Heart right ventricle (tissue), 16 donors: ENCODE data around the gene SCARF1. TPM values are rescaled to one million over a fixed set of nuclear protein-coding genes. Genes with fewer than 3 reads are reported as not detected.
A peak's percentile ranks its signal among the peaks of the same experiment; 100 is the strongest.

ENCODE experiments used
- ATAC-seq, 8 donors: fragments of 200-7000 bp; cut with Tn5 transposase; one replicate each; pipeline ENCODE4 v1.9.1; 2020; ENCODE audit warnings: mild to moderate bottlenecking in 8 of 8, moderate library complexity in 8 of 8, moderate number of reproducible peaks in 1 of 8
- DNase-seq, 2 donors: peaks; one replicate each; pipeline ENCODE4 v3.0.0-alpha.2; 2020
- H3K27ac ChIP-seq, 10 donors: fragments of 200-600 bp; sonication (generic) in 2 of 10; one replicate each; pipeline versions ENCODE4 v1.5.0 to v1.8.0; 2020 to 2022; ENCODE audit warnings: mild to moderate bottlenecking in 3 of 10
- H3K27me3 ChIP-seq, 7 donors: fragments of 200-600 bp; one replicate each; pipeline ENCODE4 v1.8.0; 2021 to 2022; ENCODE audit warnings: mild to moderate bottlenecking in 2 of 7
- H3K36me3 ChIP-seq, 9 donors: fragments of 200-600 bp; sonication (generic) in 1 of 9; one replicate each; pipeline versions ENCODE4 v1.5.0 to v1.8.0; 2020 to 2022; ENCODE audit warnings: mild to moderate bottlenecking in 2 of 9
- H3K4me1 ChIP-seq, 9 donors: fragments of 200-600 bp; sonication (generic) in 1 of 9; one replicate each; pipeline versions ENCODE4 v1.5.0 to v1.8.0; 2020 to 2022; ENCODE audit warnings: mild to moderate bottlenecking in 4 of 9
- H3K4me3 ChIP-seq, 10 donors: fragments of 200-600 bp; sonication (generic) in 2 of 10; one replicate each; pipeline versions ENCODE4 v1.5.0 to v1.8.0; 2020 to 2022; ENCODE audit warnings: mild to moderate bottlenecking in 7 of 10, moderate library complexity in 2 of 10
- H3K9me3 ChIP-seq, 11 donors: fragments of 200-600 bp in 10 of 11; sonication (generic) in 2 of 11; one replicate each; pipeline versions ENCODE4 v1.5.0 to v1.8.0; 2013 to 2022; ENCODE audit warnings: mild to moderate bottlenecking in 2 of 11, control low read depth in 1 of 11, moderate library complexity in 1 of 11
- WGBS, 2 donors: extraction: QIAGEN DNeasy Blood & Tissue Kit; methylation state at CpG; one replicate each; pipeline ENCODE4 v1.1.7; 2013; ENCODE audit warnings: inconsistent platforms in 1 of 2; 5-methylcytosine and 5-hydroxymethylcytosine counted together
- intact Hi-C, 10 donors: fragments of 100-400 bp; cut with DNase I; formaldehyde crosslinking; loops; one replicate each; pipeline versions ENCODE4 v1.11.1 to v1.14.2; 2022
- polyA plus RNA-seq, 2 donors: library from polyadenylated mRNA; stranded (reverse); fragments of 200-250 nt; gene quantifications; one replicate each; pipeline ENCODE4 v1.2.3, GENCODE V29; 2013
- total RNA-seq, 10 donors: library from RNA; stranded (reverse); fragmentation: NEBNext Ultra II Directional in 3 of 10; extraction: Animal tissue kit (Norgen Biotek cat#: 25700) in 3 of 10; gene quantifications; one replicate each; pipeline versions ENCODE4 v1.2.1 to v1.2.4, GENCODE V29; 2021 to 2023
- TF ChIP-seq, protein P1 (sequence below), 9 donors: fragments of 200-600 bp; sonication (generic) in 2 of 9; IDR thresholded peaks; one replicate each; pipeline versions ENCODE4 v1.5.0 to v1.8.0; 2021 to 2022; ENCODE audit warnings: antibody characterized with exemption in 9 of 9, mild to moderate bottlenecking in 5 of 9, moderate library complexity in 1 of 9
- donor health status: Arrhythmogenic right ventricular cardiomyopathy.
- donor health status: ischemic (EF 13 %, LVEDD 7.1; RV severe dilation, severe dysfunction).
- donor health status: healthy with polysubstance abuse.
- donor health status: DM: no; HTN: yes; CAD: no.
- donor health status: DM: no; HTN: no; CAD: no.
- donor health status: ischemic (EF 25% LVEDD 6.9; RV normal size, moderate dysfunction).
- donor health status: ischemic (EF 25% LVEDD 5.7; RV mildly dilated, moderate dysfunction).
- donor health status: healthy.
- donor health status: DM: yes; HTN: yes; CAD: no.
- donor health status: Ischemic cardiomyopathy.
- donor health status: ischemic (EF 35%, LVEDD 5.7; RV mildly dilated, moderate dysfunction).
- donor health status: nonischemic (EF 11% LVEDD 7.7; RV severe dilation, severe dysfunction).
- donor health status: DM: yes; HTN: yes; CAD: no.
- donor health status: PGD.
- donor health status: ischemic (EF 29% LVEDD 5.4; RV normal size, mild dysfunction).
- donor health status: nonischemic (EF 23%, LVEDD 6.1; RV moderate dilation, normal function).

The SCARF1 gene
- total and polyA plus RNA-seq, 12 donors, result 7.6 to 22.6 (median 13.2) TPM

DNA sequence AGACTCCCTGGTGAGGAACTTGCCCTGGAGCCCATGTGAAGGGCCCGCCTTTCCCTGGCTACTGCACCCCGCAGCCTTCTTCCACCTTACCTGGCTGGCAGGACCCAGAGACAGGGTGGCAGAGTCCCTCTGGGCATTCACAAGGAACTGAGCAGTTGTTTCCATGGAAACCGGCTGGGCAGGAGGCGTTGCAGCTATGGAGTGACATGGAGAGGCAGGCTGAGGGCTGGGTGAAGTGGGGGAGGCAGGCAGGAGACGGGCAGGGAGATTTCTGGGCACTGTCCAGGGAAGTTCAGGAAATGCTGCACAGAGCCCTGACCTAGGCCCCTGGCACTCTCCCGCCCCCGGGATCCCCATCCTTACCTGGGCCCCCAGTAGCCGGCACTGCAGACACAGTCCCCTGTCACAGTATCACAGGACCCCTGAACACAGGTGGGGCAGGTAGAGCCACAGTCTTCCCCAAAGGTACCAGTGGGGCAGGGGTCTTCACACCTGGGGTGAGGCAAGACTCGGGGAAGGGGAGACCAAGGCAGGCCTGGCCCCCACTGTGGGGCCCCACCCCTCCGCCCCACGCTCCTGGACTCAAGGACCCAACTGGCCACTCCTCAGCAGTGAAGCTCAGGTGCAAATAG, 5.9 kb downstream of the SCARF1 start:
- TF ChIP-seq, protein P1, sequence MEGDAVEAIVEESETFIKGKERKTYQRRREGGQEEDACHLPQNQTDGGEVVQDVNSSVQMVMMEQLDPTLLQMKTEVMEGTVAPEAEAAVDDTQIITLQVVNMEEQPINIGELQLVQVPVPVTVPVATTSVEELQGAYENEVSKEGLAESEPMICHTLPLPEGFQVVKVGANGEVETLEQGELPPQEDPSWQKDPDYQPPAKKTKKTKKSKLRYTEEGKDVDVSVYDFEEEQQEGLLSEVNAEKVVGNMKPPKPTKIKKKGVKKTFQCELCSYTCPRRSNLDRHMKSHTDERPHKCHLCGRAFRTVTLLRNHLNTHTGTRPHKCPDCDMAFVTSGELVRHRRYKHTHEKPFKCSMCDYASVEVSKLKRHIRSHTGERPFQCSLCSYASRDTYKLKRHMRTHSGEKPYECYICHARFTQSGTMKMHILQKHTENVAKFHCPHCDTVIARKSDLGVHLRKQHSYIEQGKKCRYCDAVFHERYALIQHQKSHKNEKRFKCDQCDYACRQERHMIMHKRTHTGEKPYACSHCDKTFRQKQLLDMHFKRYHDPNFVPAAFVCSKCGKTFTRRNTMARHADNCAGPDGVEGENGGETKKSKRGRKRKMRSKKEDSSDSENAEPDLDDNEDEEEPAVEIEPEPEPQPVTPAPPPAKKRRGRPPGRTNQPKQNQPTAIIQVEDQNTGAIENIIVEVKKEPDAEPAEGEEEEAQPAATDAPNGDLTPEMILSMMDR (IDR thresholded peaks at IDR 0.05), result no peak
- WGBS, 2 donors, result 76 to 82% methylated on average over 11 of the region's 11 CpGs
- Histone ChIP-seq H3K27me3 (no peaks in the 10 kb centered on the region), H3K36me3 (peaks cover 0 to 68% (median 15%) of the 10 kb centered on the region in 9 donors), H3K27ac (peak overlapping the region in 3 of 10 donors; percentile 4 to 44 (median 41)), H3K4me1 (peaks cover 9 to 34% (median 16%) of the 10 kb centered on the region in 9 donors), H3K4me3 (no peak overlapping the region), H3K9me3 (no peaks in the 10 kb centered on the region)
- DNase-seq (no peak), ATAC-seq (peak in 1 of 8 donors; percentile 7)
- intact Hi-C loops, result loop anchor here in 3 of 10 donors (5.0 to 10.0 kb wide), 3 partner anchors 67 to 385 kb away; no protein-coding TSS in a partner anchor

DNA sequence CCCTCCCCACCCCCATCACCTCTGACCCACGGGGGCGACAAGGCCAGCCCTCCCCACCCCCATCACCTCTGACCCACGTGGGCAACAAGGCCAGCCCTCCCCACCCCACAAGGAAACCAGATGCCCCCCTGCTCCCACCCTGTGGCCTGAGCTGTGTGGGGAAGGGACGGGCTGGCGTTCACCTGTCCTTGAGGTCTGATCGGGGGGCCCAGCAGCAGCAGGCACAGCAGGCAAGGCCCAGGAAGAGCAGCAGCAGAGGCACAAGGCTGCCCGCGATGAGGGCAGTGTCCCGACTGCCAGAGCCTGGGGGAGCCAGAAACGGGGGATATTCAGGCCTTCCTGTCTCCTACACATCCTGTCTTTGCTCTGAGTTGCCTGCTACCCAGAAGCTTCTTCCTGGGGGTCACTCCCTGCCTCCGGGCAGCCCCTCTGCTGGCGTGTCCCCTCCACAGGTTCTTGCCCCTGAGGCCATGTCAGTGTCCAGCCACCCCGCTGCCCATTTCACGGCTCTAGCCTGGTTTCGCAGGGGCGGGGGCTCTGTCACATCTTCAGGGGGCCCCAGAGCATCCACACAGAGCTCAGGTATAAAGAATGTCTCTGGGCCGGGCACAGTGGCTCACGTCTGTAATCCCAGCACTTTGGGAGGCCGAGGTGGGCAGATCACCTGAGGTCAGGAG, 6.8 kb downstream of the SCARF1 start:
- DNase-seq, result no peak
- Histone ChIP-seq H3K9me3 (no peaks in the 10 kb centered on the region), H3K36me3 (peaks cover 0 to 77% (median 15%) of the 10 kb centered on the region in 9 donors), H3K27ac (no peak overlapping the region), H3K4me1 (peaks cover 1 to 29% (median 7%) of the 10 kb centered on the region in 9 donors), H3K4me3 (no peak overlapping the region), H3K27me3 (no peaks in the 10 kb centered on the region)
- WGBS, 2 donors, result 76 to 80% methylated on average over 19 of the region's 19 CpGs
- intact Hi-C loops, result no loop called here
- peak in 3 of 8 donors; percentile 2 to 11 (median 6) for ATAC-seq
- TF ChIP-seq, protein P1 (IDR thresholded peaks at IDR 0.05), result no peak

DNA sequence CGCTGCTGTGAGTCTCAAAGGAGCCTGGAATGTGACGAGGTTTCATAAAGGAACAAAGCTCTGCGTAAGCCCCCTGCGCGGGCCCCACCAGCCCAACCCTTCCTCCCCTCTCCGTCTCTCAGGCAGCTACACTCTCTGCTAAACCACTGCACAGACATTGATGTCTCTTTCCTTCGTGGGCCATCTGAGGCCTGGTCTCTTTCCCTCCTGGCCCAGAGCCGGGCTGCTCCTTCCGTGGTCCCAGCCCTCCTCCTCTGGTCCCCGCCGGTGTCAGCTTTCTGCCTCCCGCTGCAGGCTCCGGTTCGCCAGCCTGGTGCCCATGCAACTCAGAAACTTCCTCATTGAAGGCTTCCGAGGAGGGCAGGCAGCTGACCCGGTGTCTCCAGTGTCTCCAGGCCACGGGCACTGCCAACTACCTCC, 7.4 kb downstream of the SCARF1 start:
- peaks cover 0 to 83% (median 15%) of the 10 kb centered on the region in 9 donors for H3K36me3 ChIP-seq
- no peak overlapping the region for H3K4me3 ChIP-seq
- intact Hi-C loops, result no loop called here
- no peaks in the 10 kb centered on the region for H3K9me3 ChIP-seq
- H3K4me1 ChIP-seq, result peaks cover 0 to 28% (median 6%) of the 10 kb centered on the region in 9 donors
- 76 to 83% methylated on average over 17 of the region's 17 CpGs for WGBS, 2 donors
- peak overlapping the region in 1 of 10 donors; percentile 11 for H3K27ac ChIP-seq
- ATAC-seq (no peak), DNase-seq (no peak)
- no peaks in the 10 kb centered on the region for H3K27me3 ChIP-seq
- TF ChIP-seq, protein P1 (IDR thresholded peaks at IDR 0.05), result no peak

DNA sequence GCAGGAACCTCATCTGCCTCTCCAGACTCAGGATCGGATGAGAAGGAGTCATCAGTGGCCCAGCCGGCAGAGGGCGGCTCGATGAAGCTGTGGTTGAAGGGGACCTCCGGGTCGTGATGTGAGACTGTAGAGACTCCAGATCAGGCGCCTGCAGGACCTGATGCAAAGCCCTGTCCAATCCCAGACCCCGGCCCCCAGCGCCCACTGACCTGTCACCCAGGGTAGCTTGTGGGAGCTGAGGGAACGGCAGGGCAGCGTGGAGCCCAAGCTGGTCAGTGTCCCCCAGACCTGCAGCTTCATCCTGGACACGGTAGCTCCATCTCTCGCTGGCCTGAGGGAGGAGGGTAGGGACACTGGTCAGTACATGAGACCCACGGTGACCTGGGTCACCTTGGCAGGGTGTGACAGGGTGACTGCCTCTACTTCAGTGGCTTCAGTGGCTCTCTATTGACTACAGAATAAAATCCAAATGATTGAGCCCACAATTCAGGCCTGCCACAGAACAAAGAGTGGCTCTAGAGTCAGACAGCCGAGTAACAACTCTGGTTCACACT, 8.7 kb downstream of the SCARF1 start:
- WGBS, 2 donors, result 86 to 89% methylated on average over 15 of the region's 15 CpGs

More for the DNA sequence above, 8.7 kb downstream of the SCARF1 start:
- ATAC-seq (no peak), DNase-seq (no peak)
- Histone ChIP-seq H3K4me3 (no peak overlapping the region), H3K4me1 (peaks cover 0 to 28% (median 6%) of the 10 kb centered on the region in 9 donors), H3K36me3 (peaks cover 0 to 79% (median 15%) of the 10 kb centered on the region in 9 donors), H3K27me3 (no peaks in the 10 kb centered on the region), H3K27ac (peak overlapping the region in 2 of 10 donors; percentile 4 to 31), H3K9me3 (no peaks in the 10 kb centered on the region)
- intact Hi-C loops, result no loop called here
- TF ChIP-seq, protein P1 (IDR thresholded peaks at IDR 0.05), result no peak
